Keratinocyte (primary cell): Measurements from ENCODE around the gene ST8SIA4. TPM values are rescaled to one million over a fixed set of nuclear protein-coding genes. Genes with fewer than 3 reads are reported as not detected.

ENCODE experiments used
- DNase-seq: peaks from one replicate; pipeline ENCODE4 v3.0.0-alpha.2; 2011; ENCODE audit warnings: low read depth, missing footprints, low spot score
- FAIRE-seq: peaks from 2 replicates; lab custom pipeline; 2011; peaks lifted over from hg19 to GRCh38; lab: Jason Lieb, UNC
- H2AFZ ChIP-seq: 2 replicates; pipeline ENCODE4 v1.6.0; 2012; ENCODE audit warnings: low read length, control low read depth, inconsistent platforms; ENCODE audit not compliant: control insufficient read depth
- H3K27ac ChIP-seq: 2 replicates; pipeline ENCODE4 v1.5.1; 2011; ENCODE audit warnings: low read length; ENCODE audit not compliant: control insufficient read depth, insufficient read depth
- H3K27me3 ChIP-seq: 3 replicates; pipeline ENCODE4 v1.6.0; 2011; ENCODE audit warnings: low read length; ENCODE audit not compliant: control insufficient read depth, insufficient read depth; ENCODE audit errors: extremely low read depth
- H3K36me3 ChIP-seq, 2 experiments: 2 replicates in 1 of 2; 3 replicates in 1 of 2; pipeline ENCODE4 v1.5.1; 2011; ENCODE audit warnings: low read length in 2 of 2, mild to moderate bottlenecking in 1 of 2; ENCODE audit not compliant: control insufficient read depth in 2 of 2, insufficient read depth in 2 of 2; ENCODE audit errors: extremely low read depth in 1 of 2
- H3K4me1 ChIP-seq: 3 replicates; pipeline ENCODE4 v1.5.1; 2011; ENCODE audit warnings: low read length; ENCODE audit not compliant: control insufficient read depth, insufficient read depth; ENCODE audit errors: extremely low read depth
- H3K4me2 ChIP-seq: 3 replicates; pipeline ENCODE4 v1.6.0; 2011; ENCODE audit warnings: low read depth, low read length; ENCODE audit not compliant: control insufficient read depth, insufficient read depth; ENCODE audit errors: extremely low read depth
- H3K4me3 ChIP-seq, 3 experiments: fragments of 200-600 bp in 1 of 3; sonication (generic) in 1 of 3; 2 replicates in 2 of 3; 3 replicates in 1 of 3; pipeline ENCODE4 v1.5.1; 2011 to 2016; ENCODE audit warnings: low read length in 3 of 3, mild to moderate bottlenecking in 3 of 3, control low read depth in 2 of 3, inconsistent platforms in 1 of 3, low read depth in 1 of 3, mixed read lengths in 1 of 3, mixed run types in 1 of 3, moderate library complexity in 1 of 3; ENCODE audit not compliant: control insufficient read depth in 2 of 3, insufficient read depth in 2 of 3; ENCODE audit errors: extremely low read depth in 1 of 3
- H3K79me2 ChIP-seq: 2 replicates; pipeline ENCODE4 v1.6.0; 2012; ENCODE audit warnings: low read length; ENCODE audit not compliant: control insufficient read depth, insufficient read depth
- H3K9ac ChIP-seq: 3 replicates; pipeline ENCODE4 v1.6.0; 2011; ENCODE audit warnings: low read length; ENCODE audit not compliant: control insufficient read depth, insufficient read depth; ENCODE audit errors: extremely low read depth
- H3K9me1 ChIP-seq: 3 replicates; pipeline ENCODE4 v1.6.0; 2011; ENCODE audit warnings: low read length; ENCODE audit not compliant: control insufficient read depth, insufficient read depth; ENCODE audit errors: extremely low read depth
- H3K9me3 ChIP-seq: 2 replicates; pipeline ENCODE4 v1.5.1; 2012; ENCODE audit warnings: low read depth, low read length; ENCODE audit not compliant: control insufficient read depth
- H4K20me1 ChIP-seq: 3 replicates; pipeline ENCODE4 v1.6.0; 2011; ENCODE audit warnings: low read length; ENCODE audit not compliant: control insufficient read depth, insufficient read depth; ENCODE audit errors: extremely low read depth
- CTCF ChIP-seq, 3 experiments: IDR thresholded peaks in 1 of 3; conservative IDR thresholded peaks in 1 of 3; optimal IDR thresholded peaks in 1 of 3; 2 replicates in 2 of 3; 3 replicates in 1 of 3; pipeline versions ENCODE3 to v1.5.1; 2011; ENCODE audit warnings: low read length in 3 of 3, mild to moderate bottlenecking in 3 of 3, moderate library complexity in 2 of 3, control low read depth in 1 of 3, inconsistent platforms in 1 of 3; ENCODE audit not compliant: insufficient read depth in 2 of 3; ENCODE audit errors: extremely low read depth in 1 of 3
- EZH2 ChIP-seq: IDR thresholded peaks from one replicate; pipeline ENCODE4 v1.6.1; 2012; ENCODE audit warnings: inconsistent platforms, mild to moderate bottlenecking, low read length, moderate library complexity
- dilution Hi-C: fragments of 300-500 bp; cut with MboI; formaldehyde crosslinking; loops from one replicate; pipeline ENCODE4 v1.7.0; 2020; ENCODE audit warnings: low sequenced_read_pairs; ENCODE audit not compliant: extremely low pct_ligation_motif_present
- polyA plus RNA-seq, 5 experiments: library from polyadenylated mRNA; depleted of rRNA in 3 of 5; stranded (reverse) in 3 of 5; stranded (forward) in 1 of 5; unstranded in 1 of 5; fragments of >200 nt; gene quantifications; 1 replicate in 1 of 5; 2 replicates in 3 of 5; 3 replicates in 1 of 5; pipeline versions ENCODE4 v1.2.1 to v1.2.3, GENCODE V29; 2011 to 2012; ENCODE audit warnings: missing spikeins in 2 of 5, low read depth in 1 of 5, low replicate concordance in 1 of 5

Gene ST8SIA4
- polyA plus RNA-seq, 1 donor (not counting 4 experiments of a cell fraction or from before 2014, with no cell fraction given), result 0.43 TPM

GRCh38 chr5:100913298-100913697, 10.2 kb upstream of the ST8SIA4 start:
- Histone ChIP-seq H3K79me2 (no peaks in the 10 kb centered on the region), H3K9ac (no peak overlapping the region), H3K36me3 (no peaks in the 10 kb centered on the region), H3K9me1 (no peaks in the 10 kb centered on the region), H3K9me3 (no peaks in the 10 kb centered on the region), H3K27ac (no peak overlapping the region), H3K4me3 (no peak overlapping the region), H3K4me1 (no peaks in the 10 kb centered on the region), H3K4me2 (no peak overlapping the region), H2AFZ (no peak overlapping the region), H3K27me3 (no peaks in the 10 kb centered on the region), H4K20me1 (no peaks in the 10 kb centered on the region)
- DNase-seq, result no peak
- dilution Hi-C loops, result no loop called here
- TF ChIP-seq EZH2 (no peak), CTCF (optimal IDR thresholded peaks at IDR 0.05 in 1 of 3, IDR thresholded peaks at IDR 0.05 in 1 of 3, conservative IDR thresholded peaks at IDR 0.05 in 1 of 3; ENCODE audit: extremely low read depth in 1 of 3, insufficient read depth in 2 of 3, low read length in 3 of 3) (no peak)
- FAIRE-seq, result no peak

- no peaks in the 10 kb centered on the region for H3K9me1 ChIP-seq
- DNase-seq (no peak), FAIRE-seq (no peak)
- no peak overlapping the region for H3K9ac ChIP-seq
- H3K79me2 ChIP-seq, result no peaks in the 10 kb centered on the region
- no peak overlapping the region for H3K27ac ChIP-seq
- H3K27me3 ChIP-seq, result peaks cover 3% of the 10 kb centered on the region
- TF ChIP-seq CTCF (optimal IDR thresholded peaks at IDR 0.05 in 1 of 3, IDR thresholded peaks at IDR 0.05 in 1 of 3, conservative IDR thresholded peaks at IDR 0.05 in 1 of 3; ENCODE audit: extremely low read depth in 1 of 3, insufficient read depth in 2 of 3, low read length in 3 of 3) (no peak), EZH2 (no peak)
- no peaks in the 10 kb centered on the region for H3K4me1 ChIP-seq
- H2AFZ ChIP-seq, result no peak overlapping the region
- no peaks in the 10 kb centered on the region for H3K9me3 ChIP-seq
- H3K4me2 ChIP-seq, result no peak overlapping the region
- no peaks in the 10 kb centered on the region for H3K36me3 ChIP-seq
- dilution Hi-C loops, result no loop called here
- H4K20me1 ChIP-seq, result no peaks in the 10 kb centered on the region
- no peak overlapping the region for H3K4me3 ChIP-seq
These were observed 6.0 kb upstream of the ST8SIA4 start for GRCh38 chr5:100909034-100909433.
